Aorta (tissue), 5 donors: ENCODE data around the gene DPP6. TPM values are rescaled to one million over a fixed set of nuclear protein-coding genes. Genes with fewer than 3 reads are reported as not detected.

Experiments
- ATAC-seq: fragments of 200-7000 bp; cut with Tn5 transposase; one replicate; pipeline ENCODE4 v1.9.1; 2022; ENCODE audit warnings: moderate library complexity; ENCODE audit not compliant: low FRiP score
- DNase-seq, 2 donors: peaks; one replicate each; pipeline ENCODE4 v3.0.0-alpha.2; 2020
- H3K27ac ChIP-seq, 2 donors: one replicate each; pipeline ENCODE4 v1.5.1; 2013; ENCODE audit warnings: low read length in 2 of 2, mild to moderate bottlenecking in 2 of 2, moderate library complexity in 2 of 2, control low read depth in 1 of 2, inconsistent platforms in 1 of 2, low read depth in 1 of 2
- H3K27me3 ChIP-seq, 2 donors: one replicate each; pipeline ENCODE4 v1.6.1; 2013; ENCODE audit warnings: control low read depth in 1 of 2, low read length in 1 of 2, mild to moderate bottlenecking in 1 of 2, moderate library complexity in 1 of 2; ENCODE audit not compliant: insufficient read depth in 2 of 2, control insufficient read depth in 1 of 2
- H3K36me3 ChIP-seq, 2 donors: one replicate each; pipeline ENCODE4 v1.6.1; 2013; ENCODE audit warnings: control low read depth in 1 of 2, low read length in 1 of 2, mild to moderate bottlenecking in 1 of 2; ENCODE audit not compliant: insufficient read depth in 2 of 2, control insufficient read depth in 1 of 2
- H3K4me1 ChIP-seq, 2 donors: one replicate each; pipeline ENCODE4 v1.6.1; 2013; ENCODE audit warnings: low read length in 2 of 2, control low read depth in 1 of 2, mild to moderate bottlenecking in 1 of 2, moderate library complexity in 1 of 2; ENCODE audit not compliant: insufficient read depth in 2 of 2, control insufficient read depth in 1 of 2
- H3K4me3 ChIP-seq, 2 donors: one replicate each; pipeline ENCODE4 v1.5.1; 2013; ENCODE audit warnings: low read length in 2 of 2, control low read depth in 1 of 2, mild to moderate bottlenecking in 1 of 2
- H3K9me3 ChIP-seq: one replicate; pipeline ENCODE4 v1.6.1; 2013; ENCODE audit warnings: mild to moderate bottlenecking, low read length; ENCODE audit not compliant: control insufficient read depth
- WGBS, 2 donors: extraction: QIAGEN DNeasy Blood & Tissue Kit; methylation state at CpG; one replicate each; pipeline ENCODE4 v1.1.7; 2013; 5-methylcytosine and 5-hydroxymethylcytosine counted together
- intact Hi-C, 2 donors: fragments of 100-400 bp; cut with DNase I; formaldehyde crosslinking; loops; one replicate each; pipeline versions ENCODE4 v1.14.2 to v1.15.0; 2022
- polyA plus RNA-seq, 2 donors: library from polyadenylated mRNA; stranded (reverse); fragments of 200-250 nt; gene quantifications; one replicate each; pipeline ENCODE4 v1.2.3, GENCODE V29; 2013
- total RNA-seq, 2 donors: library from RNA; stranded (reverse); fragmentation: NEBNext Ultra II Directional; extraction: Animal tissue kit (Norgen Biotek cat#: 25700); gene quantifications; one replicate each; pipeline ENCODE4 v1.2.1, GENCODE V29; 2021
- donor health status: healthy with polysubstance abuse.
- donor health status: Bipolar disorder and iron deficiency.
- donor health status: DM: no; HTN: no; CAD: no.
- donor health status: DM: no; HTN: no; CAD: no.
- donor health status: DM: yes; HTN: yes; CAD: no.

DPP6 gene
- total and polyA plus RNA-seq, 4 donors = 0.69 TPM; not detected in 3

GRCh38 chr7:154484943-154485342, 432.7 kb downstream of the DPP6 start:
- Histone ChIP-seq H3K9me3 (no peaks in the 10 kb centered on the region), H3K27ac (no peak overlapping the region), H3K27me3 (no peaks in the 10 kb centered on the region), H3K4me1 (no peaks in the 10 kb centered on the region), H3K4me3 (no peak overlapping the region), H3K36me3 (no peaks in the 10 kb centered on the region)
- ATAC-seq (no peak), DNase-seq (no peak)
- intact Hi-C loops = no loop called here
- 53% methylated on average over 4 of the region's 4 CpGs for WGBS, 2 donors

GRCh38 chr7:154489897-154490296, 437.7 kb downstream of the DPP6 start:
- no peak overlapping the region for H3K27ac ChIP-seq
- 80 to 81% methylated on average over 4 of the region's 4 CpGs for WGBS, 2 donors
- DNase-seq (no peak), ATAC-seq (no peak)
- H3K9me3 ChIP-seq = no peaks in the 10 kb centered on the region
- H3K36me3 ChIP-seq = no peaks in the 10 kb centered on the region
- intact Hi-C loops = no loop called here
- H3K4me1 ChIP-seq = no peaks in the 10 kb centered on the region
- H3K27me3 ChIP-seq = no peaks in the 10 kb centered on the region
- H3K4me3 ChIP-seq = no peak overlapping the region

GRCh38 chr7:154493594-154493993, 441.4 kb downstream of the DPP6 start:
- H3K9me3 ChIP-seq = no peaks in the 10 kb centered on the region
- H3K4me1 ChIP-seq = no peaks in the 10 kb centered on the region
- DNase-seq = no peak
- H3K27ac ChIP-seq = no peak overlapping the region
- intact Hi-C loops = no loop called here
- ATAC-seq = no peak
- H3K4me3 ChIP-seq = no peak overlapping the region
- WGBS, 2 donors = 86 to 91% methylated on average over 5 of the region's 5 CpGs
- no peaks in the 10 kb centered on the region for H3K27me3 ChIP-seq
- no peaks in the 10 kb centered on the region for H3K36me3 ChIP-seq

- no peak for ATAC-seq
- Histone ChIP-seq H3K27me3 (no peaks in the 10 kb centered on the region), H3K9me3 (no peaks in the 10 kb centered on the region), H3K36me3 (no peaks in the 10 kb centered on the region), H3K4me3 (no peak overlapping the region), H3K4me1 (no peaks in the 10 kb centered on the region), H3K27ac (no peak overlapping the region)
- no peak for DNase-seq
- WGBS, 2 donors = 68 to 75% methylated on average over 4 of the region's 4 CpGs
- intact Hi-C loops = no loop called here
Measured at GRCh38 chr7:154497751-154498150, 445.6 kb downstream of the DPP6 start.

GRCh38 chr7:154503962-154504550, 451.9 kb downstream of the DPP6 start:
- intact Hi-C loops = no loop called here
- 24 to 36% methylated on average over 5 of the region's 5 CpGs for WGBS, 2 donors
- Histone ChIP-seq H3K9me3 (peaks cover 1% of the 10 kb centered on the region), H3K4me3 (no peak overlapping the region), H3K27ac (no peak overlapping the region), H3K4me1 (no peaks in the 10 kb centered on the region), H3K27me3 (no peaks in the 10 kb centered on the region), H3K36me3 (no peaks in the 10 kb centered on the region)
- no peak for DNase-seq
- ATAC-seq = no peak

- intact Hi-C loops = no loop called here
- no peaks in the 10 kb centered on the region for H3K27me3 ChIP-seq
- no peak overlapping the region for H3K4me3 ChIP-seq
- no peak overlapping the region for H3K27ac ChIP-seq
- H3K36me3 ChIP-seq = no peaks in the 10 kb centered on the region
- no peak for ATAC-seq
- H3K4me1 ChIP-seq = no peaks in the 10 kb centered on the region
- DNase-seq = no peak
- peaks cover 1% of the 10 kb centered on the region for H3K9me3 ChIP-seq
Measured at GRCh38 chr7:154504918-154505317, 452.7 kb downstream of the DPP6 start.

GRCh38 chr7:154505362-154505761, 453.2 kb downstream of the DPP6 start:
- ATAC-seq (no peak), DNase-seq (no peak)
- Histone ChIP-seq H3K27me3 (no peaks in the 10 kb centered on the region), H3K4me1 (no peaks in the 10 kb centered on the region), H3K9me3 (peaks cover 1% of the 10 kb centered on the region), H3K36me3 (no peaks in the 10 kb centered on the region), H3K27ac (no peak overlapping the region), H3K4me3 (no peak overlapping the region)
- 61 to 75% methylated on average over 4 of the region's 4 CpGs for WGBS, 2 donors
- intact Hi-C loops = no loop called here

- 83 to 89% methylated on average over 3 of the region's 3 CpGs for WGBS, 2 donors
- intact Hi-C loops = no loop called here
- H3K27me3 ChIP-seq = no peaks in the 10 kb centered on the region
Measured at GRCh38 chr7:154509192-154509591, 457.0 kb downstream of the DPP6 start.

GRCh38 chr7:154512121-154512833, 460.1 kb downstream of the DPP6 start:
- 69 to 72% methylated on average over 7 of the region's 7 CpGs for WGBS, 2 donors
- Histone ChIP-seq H3K27ac (no peak overlapping the region), H3K36me3 (no peaks in the 10 kb centered on the region), H3K4me1 (no peaks in the 10 kb centered on the region), H3K9me3 (peaks cover 1% of the 10 kb centered on the region), H3K4me3 (no peak overlapping the region), H3K27me3 (no peaks in the 10 kb centered on the region)
- ATAC-seq (no peak), DNase-seq (no peak)
- intact Hi-C loops = no loop called here

More at GRCh38 chr7:154509192-154509591, 457.0 kb downstream of the DPP6 start:
- H3K27ac ChIP-seq = no peak overlapping the region
- no peaks in the 10 kb centered on the region for H3K4me1 ChIP-seq
- peaks cover 1% of the 10 kb centered on the region for H3K9me3 ChIP-seq
- ATAC-seq = no peak
- H3K36me3 ChIP-seq = no peaks in the 10 kb centered on the region
- H3K4me3 ChIP-seq = no peak overlapping the region
- DNase-seq = no peak
